Duodenal mucosa (tissue), 2 donors: Measurements from ENCODE around the gene CLIC1.

Experiments
- H3K27ac ChIP-seq: one replicate; pipeline ENCODE4 v1.7.0; 2013; ENCODE audit warnings: low read depth, low read length
- H3K27me3 ChIP-seq, 2 donors: one replicate each; pipeline ENCODE4 v1.7.0; 2013; ENCODE audit warnings: low read length in 2 of 2, control low read depth in 1 of 2; ENCODE audit not compliant: insufficient read depth in 2 of 2, control insufficient read depth in 1 of 2
- H3K36me3 ChIP-seq, 2 donors: one replicate each; pipeline ENCODE4 v1.7.0; 2013; ENCODE audit warnings: low read length in 2 of 2, control low read depth in 1 of 2; ENCODE audit not compliant: insufficient read depth in 2 of 2, control insufficient read depth in 1 of 2
- H3K4me1 ChIP-seq, 2 donors: one replicate each; pipeline ENCODE4 v1.7.0; 2013; ENCODE audit warnings: low read length in 2 of 2, control low read depth in 1 of 2; ENCODE audit not compliant: insufficient read depth in 2 of 2, control insufficient read depth in 1 of 2
- H3K4me3 ChIP-seq, 2 donors: one replicate each; pipeline ENCODE4 v1.7.0; 2013; ENCODE audit warnings: low read length in 2 of 2, low read depth in 1 of 2
- H3K9ac ChIP-seq, 2 donors: one replicate each; pipeline ENCODE4 v1.7.0; 2013; ENCODE audit warnings: low read length in 2 of 2, low read depth in 1 of 2
- H3K9me3 ChIP-seq, 2 donors: one replicate each; pipeline ENCODE4 v1.7.0; 2013; ENCODE audit warnings: low read length in 2 of 2, control low read depth in 1 of 2; ENCODE audit not compliant: control insufficient read depth in 1 of 2

CLIC1 gene

GRCh38 chr6:31739639-31740396 lies 3.5 kb upstream of the CLIC1 start, which contains the start of gene MSH5:
MSH5 (plus strand) TSS chr6:31740005; CDS start chr6:31740467, 462 bp downstream.
- peak within 1 kb of the TSS; percentile 94 for H3K27ac ChIP-seq

DNA sequence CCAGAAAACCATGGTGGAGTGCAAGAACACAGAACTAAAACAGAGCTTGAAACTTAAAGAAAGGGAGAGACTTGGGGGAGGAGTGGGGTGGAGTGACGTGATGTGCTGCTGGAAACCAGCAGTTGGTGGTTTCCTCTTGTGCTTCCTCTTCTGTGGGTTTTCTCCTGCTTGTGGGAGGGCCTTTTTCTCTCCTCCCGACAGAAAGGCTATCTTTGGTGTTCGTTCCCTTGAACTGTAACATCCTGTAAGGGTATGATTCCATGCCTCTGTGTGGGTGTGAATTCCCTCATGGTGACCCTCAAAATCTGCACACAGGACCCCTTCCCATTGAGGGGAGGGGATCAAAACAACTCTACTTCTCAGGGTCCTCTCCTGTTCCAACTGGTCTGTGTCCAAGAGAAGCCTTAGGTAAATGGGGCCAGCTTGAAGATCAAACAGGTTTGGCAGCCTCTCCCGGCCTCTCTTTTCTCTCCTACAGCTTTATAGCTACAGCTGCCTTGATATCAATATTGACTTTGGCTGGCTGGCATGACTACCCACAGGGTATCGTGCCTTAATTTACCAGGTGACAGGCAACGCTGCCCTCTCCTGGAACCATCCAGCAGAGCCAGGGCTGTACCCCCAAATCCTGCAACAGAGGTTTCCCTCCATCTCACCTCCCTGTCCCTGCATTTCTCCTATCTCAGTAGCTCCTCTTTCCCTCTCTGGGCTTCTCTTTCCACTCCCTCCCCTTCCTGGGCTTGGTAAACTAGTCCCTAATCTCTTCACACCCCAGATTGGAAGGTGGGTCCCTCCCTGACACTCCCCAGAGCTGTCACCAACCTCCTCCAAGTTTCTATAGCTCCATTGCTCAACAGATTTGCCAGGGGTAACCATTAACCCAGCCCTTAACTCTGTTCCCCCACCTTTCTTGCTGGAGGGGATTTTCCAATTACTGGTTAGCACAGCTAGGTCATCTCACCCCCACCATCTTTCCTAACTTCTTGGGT lies 2.0 kb upstream of the CLIC1 start:
- Histone ChIP-seq H3K9me3 (no peaks in the 10 kb centered on the region), H3K27me3 (no peaks in the 10 kb centered on the region), H3K27ac (peak overlapping the region; percentile 94), H3K4me3 (peak overlapping the region; percentile 44 to 52), H3K9ac (peak overlapping the region; percentile 50 to 73), H3K36me3 (peaks cover 12 to 20% of the 10 kb centered on the region in 2 donors), H3K4me1 (peaks cover 43 to 55% of the 10 kb centered on the region in 2 donors)

More at GRCh38 chr6:31739639-31740396, 3.5 kb upstream of the CLIC1 start, which contains the start of gene MSH5:
- Histone ChIP-seq H3K9ac (peak within 1 kb of the TSS; percentile 87 to 90), H3K27me3 (no peaks in the 10 kb centered on the region), H3K4me1 (peaks cover 28 to 39% of the 10 kb centered on the region in 2 donors), H3K9me3 (no peaks in the 10 kb centered on the region), H3K4me3 (peak within 1 kb of the TSS; percentile 80 to 83), H3K36me3 (peaks cover 0 to 13% of the 10 kb centered on the region in 2 donors)

DNA sequence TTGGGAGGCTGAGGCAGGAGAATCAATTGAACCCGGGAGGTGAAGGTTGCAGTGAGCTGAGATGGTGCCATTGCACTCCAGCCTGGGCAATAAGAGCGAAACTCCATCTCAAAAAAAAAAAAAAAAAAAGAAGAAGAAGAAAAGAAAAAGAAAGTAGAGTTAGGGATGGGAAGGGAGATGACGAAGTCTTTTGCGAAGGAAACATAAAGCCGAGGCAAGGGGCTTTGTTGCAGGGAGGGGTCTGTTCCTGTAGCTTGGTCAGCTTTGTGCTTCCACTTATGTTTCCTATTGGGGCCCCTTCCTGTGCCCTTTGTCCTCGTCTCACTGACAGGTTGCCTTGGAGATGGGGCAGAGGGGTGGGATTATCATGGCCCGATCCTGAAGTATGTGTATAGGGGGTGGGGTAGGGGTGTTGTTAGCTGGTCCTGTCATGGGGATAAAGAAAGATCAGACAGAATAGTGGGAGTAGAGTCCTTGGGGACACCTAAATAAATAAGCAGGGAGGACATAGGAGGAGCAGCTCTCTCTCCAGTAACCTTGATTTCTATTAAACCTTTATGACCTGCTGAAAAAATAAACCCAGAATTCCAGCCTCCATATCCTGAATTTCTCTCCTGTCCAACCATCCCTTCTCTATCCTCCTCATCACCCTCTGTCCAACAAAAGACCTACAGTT lies 1.1 kb upstream of the CLIC1 start:
- Histone ChIP-seq H3K27me3 (no peaks in the 10 kb centered on the region), H3K4me3 (peak overlapping the region; percentile 52 to 91), H3K27ac (peak overlapping the region; percentile 94), H3K9ac (peak overlapping the region; percentile 97), H3K4me1 (peaks cover 45 to 57% of the 10 kb centered on the region in 2 donors), H3K9me3 (no peaks in the 10 kb centered on the region), H3K36me3 (peaks cover 15 to 17% of the 10 kb centered on the region in 2 donors)

- peaks cover 48 to 59% of the 10 kb centered on the region in 2 donors for H3K4me1 ChIP-seq
- H3K9me3 ChIP-seq: no peaks in the 10 kb centered on the region
- H3K36me3 ChIP-seq: peaks cover 19 to 21% of the 10 kb centered on the region in 2 donors
- H3K27ac ChIP-seq: peak overlapping the region; percentile 94
- peak overlapping the region; percentile 91 to 95 for H3K4me3 ChIP-seq
- H3K9ac ChIP-seq: peak overlapping the region; percentile 97
- no peaks in the 10 kb centered on the region for H3K27me3 ChIP-seq
Observed at GRCh38 chr6:31736768-31737314, 511 bp upstream of the CLIC1 start.

GRCh38 chr6:31734821-31735406 lies 1.4 kb downstream of the CLIC1 start:
- H3K9me3 ChIP-seq: no peaks in the 10 kb centered on the region
- peak overlapping the region; percentile 94 for H3K27ac ChIP-seq
- H3K4me3 ChIP-seq: peak overlapping the region; percentile 91 to 95
- peak overlapping the region; percentile 97 for H3K9ac ChIP-seq
- no peaks in the 10 kb centered on the region for H3K27me3 ChIP-seq
- H3K36me3 ChIP-seq: peaks cover 28 to 34% of the 10 kb centered on the region in 2 donors
- H3K4me1 ChIP-seq: peaks cover 50 to 57% of the 10 kb centered on the region in 2 donors

DNA sequence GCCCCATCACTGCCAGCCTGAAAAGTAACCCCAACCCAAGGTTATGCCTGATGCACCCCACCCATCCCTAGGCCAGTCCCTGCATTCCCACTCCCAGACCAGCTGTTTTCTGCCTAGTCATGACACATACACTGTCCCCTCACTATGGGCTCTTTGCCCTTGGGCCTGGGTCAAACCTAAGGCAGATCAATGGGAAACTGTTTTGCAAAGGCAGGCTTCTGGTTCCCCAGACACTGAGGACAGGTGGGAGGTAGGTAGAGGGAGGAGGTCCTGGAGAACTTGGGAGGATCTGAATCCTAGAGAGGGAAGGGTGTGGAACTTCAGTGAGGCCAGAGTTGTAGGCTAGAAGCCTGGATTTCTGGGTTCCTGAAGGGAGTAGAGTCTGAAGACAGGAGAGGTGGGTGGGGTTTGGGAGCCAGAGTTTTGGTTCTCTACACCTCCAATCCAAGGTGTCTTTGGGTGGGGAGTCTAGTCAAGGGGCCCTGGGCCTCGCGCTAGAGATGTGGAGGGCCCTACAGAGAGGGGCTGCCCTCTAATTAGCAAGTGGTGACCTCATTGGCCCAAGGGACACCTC lies 2.0 kb downstream of the CLIC1 start:
- H3K27ac ChIP-seq: peak overlapping the region; percentile 94
- no peaks in the 10 kb centered on the region for H3K9me3 ChIP-seq
- peaks cover 28 to 34% of the 10 kb centered on the region in 2 donors for H3K36me3 ChIP-seq
- peak overlapping the region; percentile 97 for H3K9ac ChIP-seq
- peak overlapping the region; percentile 91 to 95 for H3K4me3 ChIP-seq
- no peaks in the 10 kb centered on the region for H3K27me3 ChIP-seq
- peaks cover 51 to 56% of the 10 kb centered on the region in 2 donors for H3K4me1 ChIP-seq

- Histone ChIP-seq H3K27me3 (no peaks in the 10 kb centered on the region), H3K4me1 (peaks cover 52 to 55% of the 10 kb centered on the region in 2 donors), H3K9ac (peak overlapping the region; percentile 97), H3K4me3 (peak overlapping the region; percentile 91 to 95), H3K27ac (no peak overlapping the region), H3K36me3 (peaks cover 28 to 34% of the 10 kb centered on the region in 2 donors), H3K9me3 (no peaks in the 10 kb centered on the region)
Observed at GRCh38 chr6:31733734-31734133, 2.6 kb downstream of the CLIC1 start.

GRCh38 chr6:31732029-31732428 lies 4.3 kb downstream of the CLIC1 start:
- Histone ChIP-seq H3K27ac (no peak overlapping the region), H3K4me1 (peaks cover 52 to 55% of the 10 kb centered on the region in 2 donors), H3K4me3 (no peak overlapping the region), H3K27me3 (no peaks in the 10 kb centered on the region), H3K9ac (no peak overlapping the region), H3K9me3 (no peaks in the 10 kb centered on the region), H3K36me3 (peaks cover 31 to 42% of the 10 kb centered on the region in 2 donors)

DNA sequence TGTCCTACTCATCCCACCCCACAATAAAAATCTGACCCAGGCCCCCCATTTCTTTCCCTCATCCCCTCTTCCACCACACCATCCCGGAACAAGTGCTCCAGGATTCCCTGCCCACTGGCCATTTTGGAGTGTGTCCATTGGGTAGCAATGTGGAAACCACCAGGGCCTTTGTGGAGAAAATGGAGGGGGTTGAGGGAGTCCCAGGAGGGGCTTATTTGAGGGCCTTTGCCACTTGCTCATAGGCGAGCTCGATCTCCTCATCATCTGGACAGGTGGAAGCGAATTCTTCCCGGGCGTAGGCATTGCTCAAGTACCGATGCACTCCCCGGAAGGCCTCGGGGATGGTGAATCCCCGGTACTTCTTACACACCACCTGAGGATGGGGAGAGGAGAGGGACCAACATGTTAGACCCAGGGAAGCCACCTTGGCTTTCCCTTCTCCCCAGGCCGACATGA lies 5.7 kb downstream of the CLIC1 start:
- H3K9ac ChIP-seq: peak overlapping the region in 1 of 2 donors; percentile 70
- no peaks in the 10 kb centered on the region for H3K9me3 ChIP-seq
- peaks cover 31 to 55% of the 10 kb centered on the region in 2 donors for H3K36me3 ChIP-seq
- H3K27ac ChIP-seq: peak overlapping the region; percentile 96
- no peaks in the 10 kb centered on the region for H3K27me3 ChIP-seq
- peak overlapping the region in 1 of 2 donors; percentile 81 for H3K4me3 ChIP-seq
- H3K4me1 ChIP-seq: peaks cover 54% of the 10 kb centered on the region in 2 donors
